ENCODE data around the gene ASPG.

The ASPG gene

DNA sequence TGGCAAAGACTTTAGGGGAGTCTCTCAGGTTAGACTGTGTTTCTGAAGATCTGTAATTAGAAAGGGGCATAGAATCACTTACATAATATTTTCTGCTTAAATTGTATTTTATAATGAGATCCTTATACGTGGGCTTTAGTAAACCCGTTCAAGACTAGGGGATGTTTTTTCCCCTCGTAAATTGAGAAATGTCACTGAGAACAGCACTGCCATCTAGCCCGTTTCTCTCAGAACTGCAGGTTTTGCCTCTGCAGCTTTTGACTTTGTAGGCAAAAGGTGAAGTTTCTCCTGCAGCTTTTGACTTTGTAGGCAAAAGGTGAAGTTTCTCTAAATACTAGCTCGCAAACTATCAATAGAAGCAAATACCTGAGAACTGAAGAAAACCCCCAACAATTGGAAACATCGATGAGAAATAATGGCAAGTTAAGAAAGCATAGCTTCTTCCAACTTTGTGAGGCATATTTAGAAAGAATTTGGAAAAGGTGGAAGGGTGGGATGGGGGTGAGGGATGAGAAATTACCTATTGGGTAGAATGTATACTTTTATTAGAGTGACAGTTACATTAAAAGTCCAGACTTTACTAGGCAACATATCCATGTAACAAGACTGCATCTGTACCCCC is 9.9 kb upstream of the ASPG start:
- DNase-seq (ENCODE audit: low read depth in 3 of 3), result no peak

DNA sequence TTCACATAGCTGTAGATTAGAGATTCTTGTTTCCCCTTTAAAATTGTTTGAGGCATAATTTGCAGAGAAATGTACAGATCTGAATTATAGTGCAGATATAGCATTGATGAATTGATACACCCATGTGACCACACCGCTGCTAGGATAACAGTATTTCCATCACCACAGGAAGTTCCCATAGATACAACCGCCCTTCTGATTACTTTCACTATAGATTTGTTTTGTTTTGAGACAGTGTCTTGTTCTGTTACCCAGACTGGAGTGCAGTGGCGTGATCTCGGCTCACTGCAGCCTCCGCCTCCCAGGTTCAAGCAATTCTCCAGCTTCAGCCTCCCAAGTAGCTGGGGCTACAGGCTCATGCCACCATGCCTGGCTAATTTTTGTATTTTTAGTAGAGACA is 8.8 kb upstream of the ASPG start:
- no peak for DNase-seq (ENCODE audit: low read depth in 3 of 3)

DNA sequence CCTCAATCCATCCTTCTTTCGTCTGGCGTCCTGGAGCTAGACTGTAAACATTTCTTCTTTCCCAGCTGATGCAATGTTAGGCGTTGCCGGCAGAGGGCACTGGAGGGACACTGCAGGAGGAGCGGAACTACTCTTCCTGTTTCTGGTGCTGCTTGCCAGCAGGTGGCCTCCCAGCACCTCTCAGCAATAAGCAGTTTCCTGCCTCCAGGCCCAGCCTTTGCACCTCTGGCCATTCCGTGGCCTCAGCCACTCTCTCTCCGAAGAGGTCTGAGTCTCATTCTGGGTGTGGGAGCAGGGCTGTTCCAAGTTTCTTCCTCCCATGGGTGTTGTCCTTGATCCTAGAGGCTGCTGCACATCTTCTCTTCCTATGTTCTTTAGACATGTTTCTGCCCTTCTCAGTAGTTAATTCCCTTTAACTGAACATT is 7.5 kb upstream of the ASPG start:
- DNase-seq (ENCODE audit: low read depth in 3 of 3), result peak; percentile 62 to 70 (median 68)

DNA sequence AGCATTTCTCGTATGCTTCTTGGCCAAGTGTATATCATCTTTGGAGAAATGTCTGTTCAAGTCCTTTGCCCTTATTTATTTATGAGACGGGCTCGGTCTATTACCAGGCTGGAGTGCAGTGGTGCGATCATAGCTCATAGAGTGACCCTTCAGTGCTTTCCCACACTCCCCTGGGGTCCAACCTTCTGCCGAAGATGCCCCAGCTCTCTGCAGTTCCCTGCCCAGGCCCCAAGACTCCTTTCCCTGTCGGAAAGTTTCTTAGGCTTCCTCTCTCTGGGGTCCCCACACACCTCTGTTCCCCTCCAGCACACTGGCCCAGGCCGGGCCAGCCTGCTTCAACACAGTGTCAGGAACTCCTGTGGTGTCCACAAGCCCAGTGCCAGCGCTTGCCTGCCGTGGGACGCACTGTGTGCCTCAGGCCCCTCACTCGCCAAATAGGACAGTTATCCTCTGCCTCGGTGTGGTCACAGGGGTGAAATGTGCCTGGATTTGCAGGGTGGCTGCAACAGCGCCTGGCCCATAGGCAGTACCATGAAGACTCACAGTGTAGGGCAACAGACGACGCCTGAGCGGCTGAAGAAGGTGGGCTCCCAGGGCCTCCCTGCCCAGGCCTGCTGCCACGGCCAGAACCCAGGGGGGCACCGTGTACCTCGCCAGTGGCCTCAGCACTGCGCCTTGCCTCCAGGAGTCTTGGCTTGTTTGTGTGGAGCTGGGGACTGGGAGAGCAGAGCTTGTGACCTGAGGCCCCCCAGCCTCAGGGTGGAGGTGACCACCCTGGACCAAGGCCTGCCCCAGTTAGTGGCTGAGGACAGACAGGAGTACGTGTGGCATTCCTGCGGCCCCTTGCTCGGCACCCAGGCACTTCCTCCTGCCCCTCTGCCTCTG is 4.9 kb upstream of the ASPG start:
- no peak for DNase-seq (ENCODE audit: low read depth in 3 of 3)

- no peak for DNase-seq (ENCODE audit: low read depth in 3 of 3)
Measured at GRCh38 chr14:104081261-104081835, 4.2 kb upstream of the ASPG start.

DNA sequence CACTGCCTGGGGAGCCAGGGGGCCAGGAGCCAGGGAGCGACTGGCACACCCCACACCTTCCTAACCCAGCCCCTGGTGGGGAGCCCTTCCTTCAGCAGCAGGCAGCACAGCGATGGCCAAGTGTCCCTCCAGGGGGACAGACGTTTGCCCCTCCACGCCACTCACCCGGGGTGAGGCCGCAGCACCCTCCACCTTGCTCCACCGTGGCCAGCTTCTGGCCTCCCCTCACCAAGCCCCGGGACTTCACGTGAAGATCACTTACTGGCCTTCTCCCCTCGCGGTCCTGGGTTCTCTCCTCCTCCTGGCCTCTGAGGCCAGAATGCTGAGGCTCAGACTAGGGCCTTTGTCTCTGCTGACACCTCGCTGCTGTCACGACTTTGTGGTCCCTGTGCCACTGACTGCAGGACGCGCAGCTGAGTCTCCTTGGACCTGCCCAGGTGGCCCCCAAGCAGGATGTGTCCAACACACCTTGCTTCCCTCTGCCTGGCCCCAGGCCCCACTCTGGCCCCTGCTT is 3.5 kb upstream of the ASPG start:
- no peak for DNase-seq (ENCODE audit: low read depth in 3 of 3)

GRCh38 chr14:104082807-104083206 is 2.7 kb upstream of the ASPG start:
- DNase-seq (ENCODE audit: low read depth in 3 of 3), result no peak

GRCh38 chr14:104084251-104085002 is 1.1 kb upstream of the ASPG start:
- DNase-seq (ENCODE audit: low read depth in 3 of 3), result no peak

GRCh38 chr14:104085889-104086201 is 345 bp downstream of the ASPG start:
- no peak for DNase-seq (ENCODE audit: low read depth in 3 of 3)

GRCh38 chr14:104086210-104086660 is 735 bp downstream of the ASPG start:
- DNase-seq (ENCODE audit: low read depth in 3 of 3), result no peak

DNA sequence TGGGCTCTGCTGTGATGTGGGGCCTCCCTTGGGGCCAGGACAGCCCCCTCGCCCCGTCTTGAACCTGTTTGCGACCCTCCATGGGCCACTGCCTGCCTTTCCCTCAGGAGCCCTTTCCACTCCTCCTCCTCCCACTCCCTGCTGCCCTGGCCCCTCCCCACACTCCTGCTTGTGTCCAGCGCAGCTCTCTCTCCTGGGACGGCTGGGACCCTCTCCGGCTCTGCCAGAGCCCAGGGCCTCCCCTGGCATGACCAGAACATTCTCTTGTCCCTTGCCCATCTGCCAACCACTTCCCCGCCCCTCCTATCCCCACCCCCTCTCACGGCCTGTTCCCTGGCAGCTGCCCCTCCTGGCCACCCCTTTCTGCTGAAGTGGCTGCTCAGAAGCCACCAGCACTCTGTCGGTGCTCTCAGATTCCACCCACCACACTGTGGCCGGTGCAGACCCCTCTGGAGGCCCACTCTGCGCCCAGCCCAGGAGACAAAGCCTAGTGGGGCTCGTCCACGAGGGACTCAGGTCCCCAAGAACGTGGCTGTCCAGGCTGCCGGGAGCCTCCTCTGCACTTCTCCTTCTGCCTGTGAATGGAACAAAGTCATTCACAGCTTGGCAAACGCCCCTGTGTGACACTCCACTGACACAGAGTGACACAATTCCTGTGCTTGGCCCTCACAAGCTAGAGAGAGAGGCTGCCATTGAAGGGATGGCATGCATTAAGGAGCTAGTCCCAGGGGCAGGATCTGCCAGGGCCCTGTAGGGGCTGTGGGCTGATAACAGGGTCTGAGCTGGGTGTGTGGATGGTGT is 1.4 kb downstream of the ASPG start:
- DNase-seq (ENCODE audit: low read depth in 3 of 3), result no peak

DNA sequence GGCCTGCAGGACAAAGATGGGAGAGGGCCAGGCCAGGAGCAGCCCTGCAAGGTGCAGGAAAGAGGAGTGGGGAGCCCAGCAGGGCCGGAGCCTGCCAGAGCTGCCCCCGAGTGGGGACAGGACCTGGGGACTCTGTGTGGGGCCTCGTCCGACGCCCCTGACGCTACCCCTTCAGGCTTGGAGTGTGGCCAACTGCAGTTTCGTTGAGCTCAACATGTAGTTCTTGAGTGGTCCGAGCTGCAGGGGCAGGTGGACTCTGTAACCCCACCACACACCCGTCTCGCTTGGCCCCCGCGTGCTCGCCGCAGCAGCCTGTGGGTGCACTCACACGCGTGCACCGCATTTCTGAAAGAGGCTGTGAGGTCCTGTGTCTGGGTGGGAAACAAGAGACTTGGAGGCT is 2.0 kb downstream of the ASPG start:
- no peak for DNase-seq (ENCODE audit: low read depth in 3 of 3)

DNA sequence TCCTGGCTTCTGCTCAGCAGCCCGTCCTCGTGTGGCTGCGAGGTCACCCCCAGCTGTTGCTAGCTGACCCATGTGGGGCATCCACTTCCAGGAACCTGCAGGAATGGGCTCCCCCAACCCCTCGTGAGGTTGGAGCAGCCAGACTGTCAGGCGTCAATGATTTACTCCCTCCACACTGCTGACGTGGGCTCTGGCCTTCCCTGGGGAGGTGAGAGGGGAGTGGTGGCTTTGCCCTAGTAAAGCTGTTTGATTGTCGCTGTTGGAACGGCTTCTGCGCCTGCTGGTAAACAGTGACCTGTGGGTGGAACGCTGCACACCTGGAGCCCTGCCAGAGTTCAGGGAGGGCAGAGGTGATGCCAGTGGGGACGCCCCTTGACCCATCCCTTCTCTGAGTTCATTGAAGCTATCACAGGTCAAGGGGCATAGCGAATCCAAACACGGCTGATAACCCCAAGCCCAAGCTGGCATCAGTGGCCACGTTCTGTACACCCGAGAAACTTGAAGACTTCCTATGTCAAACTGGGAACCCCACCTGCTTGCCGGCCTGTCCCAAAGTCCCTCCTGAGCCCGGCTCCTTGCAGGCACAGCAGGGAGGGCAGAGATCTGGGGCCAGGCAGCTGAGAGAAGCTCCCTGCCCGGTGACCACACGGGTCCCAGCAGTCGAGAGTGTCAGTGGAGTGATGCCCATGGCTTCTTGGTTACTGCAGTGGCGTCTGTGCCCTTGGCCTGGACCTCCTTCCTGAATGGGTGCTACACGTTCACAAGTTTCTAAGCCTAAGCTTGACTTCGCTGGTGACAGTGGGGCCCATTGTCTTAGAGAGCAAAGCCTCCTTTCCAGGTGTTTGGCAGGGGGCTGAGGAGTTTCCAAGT is 2.7 kb downstream of the ASPG start:
- no peak for DNase-seq (ENCODE audit: low read depth in 3 of 3)

- DNase-seq (ENCODE audit: low read depth in 3 of 3), result no peak
Measured at GRCh38 chr14:104090071-104090748, 4.7 kb downstream of the ASPG start.

GRCh38 chr14:104091061-104091926 is 5.8 kb downstream of the ASPG start:
- DNase-seq (ENCODE audit: low read depth in 3 of 3), result no peak

DNA sequence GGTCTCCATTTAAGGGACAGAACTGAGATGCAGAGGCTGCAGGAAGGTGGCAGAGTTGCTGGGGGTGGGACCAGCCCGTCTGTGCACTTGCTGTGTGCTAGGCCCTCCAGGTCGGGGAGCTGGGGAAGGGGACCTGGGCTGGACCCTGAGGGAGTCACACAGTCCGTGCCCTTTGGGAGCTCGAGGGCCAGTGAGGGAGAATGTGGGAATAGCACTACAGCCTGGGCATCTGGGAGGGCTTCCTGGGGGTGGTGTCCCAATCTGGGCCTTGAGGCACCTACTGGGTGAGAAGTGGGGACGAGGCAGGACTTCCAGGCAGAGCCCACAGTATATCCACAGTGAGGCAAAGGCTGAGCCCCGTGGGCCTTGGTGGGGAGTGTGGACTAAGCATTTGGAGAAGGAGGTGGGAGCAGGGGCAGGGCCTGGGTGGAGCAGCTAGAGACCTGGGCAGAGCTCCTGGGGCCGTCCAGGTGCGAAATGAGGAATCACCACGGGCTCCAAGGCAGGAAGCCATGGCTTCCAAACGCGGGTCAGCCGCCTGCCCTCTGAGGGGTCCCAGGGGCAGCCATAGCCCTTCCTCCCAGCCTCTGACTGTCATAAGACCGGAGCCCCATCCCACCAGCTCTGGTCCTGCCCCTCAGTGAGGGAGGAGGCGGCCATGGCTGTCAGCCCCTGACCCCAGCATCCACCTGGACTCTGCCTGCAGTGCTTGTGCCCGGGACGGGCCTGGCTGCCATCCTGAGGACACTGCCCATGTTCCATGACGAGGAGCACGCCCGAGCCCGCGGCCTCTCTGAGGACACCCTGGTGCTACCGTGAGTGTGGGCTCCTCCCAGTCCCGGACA is 6.6 kb downstream of the ASPG start:
- no peak for DNase-seq (ENCODE audit: low read depth in 3 of 3)

- DNase-seq (ENCODE audit: low read depth in 3 of 3), result no peak
Measured at GRCh38 chr14:104092931-104093365, 7.4 kb downstream of the ASPG start.

All from stimulated activated CD4-positive, alpha-beta T cell treated with anti-CD3 and anti-CD28 coated beads, TNF-alpha, amount 100 ng/mL, for 4 hours (primary cell).